ENCODE measurements around the gene MEIS3. TPM values are rescaled to one million over a fixed set of nuclear protein-coding genes. Genes with fewer than 3 reads are reported as not detected.
"Not testable (repeated sequence)": the region's sequence is repeated elsewhere in the genome, so short reads cannot be mapped to it uniquely, and the experiment has no call there.

MEIS3 gene
- total and polyA plus RNA-seq, 9 donors, result 7.2 to 30.6 (median 18.6) TPM

DNA sequence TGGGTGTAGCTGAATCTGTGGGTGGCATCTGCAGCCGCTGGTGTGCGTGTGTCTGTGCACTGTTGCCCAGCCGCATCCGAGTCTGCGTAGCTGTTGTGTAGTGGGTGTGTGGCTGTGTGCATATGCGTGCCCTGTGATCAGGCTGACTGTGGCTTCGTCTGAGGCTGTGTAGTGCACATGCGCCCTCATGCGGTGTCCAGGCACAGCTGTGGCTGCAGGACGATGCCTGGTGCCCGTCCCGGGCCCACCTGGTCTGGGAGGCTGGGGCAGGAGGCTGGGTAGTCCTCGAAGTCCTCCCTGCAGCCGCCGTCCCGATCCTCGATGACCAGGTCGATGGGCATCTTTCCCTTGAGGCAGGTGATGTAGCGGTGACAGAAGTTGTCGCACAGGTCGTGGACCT is 4.9 kb downstream of the MEIS3 start:
- Histone ChIP-seq H3K4me1 (ENCODE audit: insufficient read depth) (peaks cover 3% of the 10 kb centered on the region), H3K4me3 (no peak overlapping the region), H3K27ac (no peak overlapping the region), H3K9me3 (no peaks in the 10 kb centered on the region), H3K36me3 (no peaks in the 10 kb centered on the region), H3K27me3 (no peaks in the 10 kb centered on the region)
- 79 to 84% (median 80%) methylated on average over 20 to 21 of the region's 21 CpGs for WGBS, 3 donors
- TF ChIP-seq POLR2A (IDR thresholded peaks at IDR 0.05) (no peak), EP300 (IDR thresholded peaks at IDR 0.05) (no peak)
- TF ChIP-seq, protein P1, sequence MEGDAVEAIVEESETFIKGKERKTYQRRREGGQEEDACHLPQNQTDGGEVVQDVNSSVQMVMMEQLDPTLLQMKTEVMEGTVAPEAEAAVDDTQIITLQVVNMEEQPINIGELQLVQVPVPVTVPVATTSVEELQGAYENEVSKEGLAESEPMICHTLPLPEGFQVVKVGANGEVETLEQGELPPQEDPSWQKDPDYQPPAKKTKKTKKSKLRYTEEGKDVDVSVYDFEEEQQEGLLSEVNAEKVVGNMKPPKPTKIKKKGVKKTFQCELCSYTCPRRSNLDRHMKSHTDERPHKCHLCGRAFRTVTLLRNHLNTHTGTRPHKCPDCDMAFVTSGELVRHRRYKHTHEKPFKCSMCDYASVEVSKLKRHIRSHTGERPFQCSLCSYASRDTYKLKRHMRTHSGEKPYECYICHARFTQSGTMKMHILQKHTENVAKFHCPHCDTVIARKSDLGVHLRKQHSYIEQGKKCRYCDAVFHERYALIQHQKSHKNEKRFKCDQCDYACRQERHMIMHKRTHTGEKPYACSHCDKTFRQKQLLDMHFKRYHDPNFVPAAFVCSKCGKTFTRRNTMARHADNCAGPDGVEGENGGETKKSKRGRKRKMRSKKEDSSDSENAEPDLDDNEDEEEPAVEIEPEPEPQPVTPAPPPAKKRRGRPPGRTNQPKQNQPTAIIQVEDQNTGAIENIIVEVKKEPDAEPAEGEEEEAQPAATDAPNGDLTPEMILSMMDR (IDR thresholded peaks at IDR 0.05), result no peak
- no peak for DNase-seq
- intact Hi-C loops (cut with DNase I), result loop anchor here in 1 of 4 donors (10.0 kb wide), 1 partner anchor 110 kb away; the partner anchor contains the start of gene C5AR1

- H3K9me3 ChIP-seq, result no peaks in the 10 kb centered on the region
- DNase-seq, result no peak
- TF ChIP-seq, protein P1 (IDR thresholded peaks at IDR 0.05), result no peak
- no peak for TF ChIP-seq EP300 (IDR thresholded peaks at IDR 0.05)
- TF ChIP-seq POLR2A (IDR thresholded peaks at IDR 0.05), result no peak
- peaks cover 3% of the 10 kb centered on the region for H3K4me1 ChIP-seq (ENCODE audit: insufficient read depth)
- no peak overlapping the region for H3K4me3 ChIP-seq
- 93 to 96% (median 95%) methylated on average over 16 of the region's 16 CpGs for WGBS, 3 donors
- intact Hi-C loops (cut with DNase I), result loop anchor here in 1 of 4 donors (10.0 kb wide), 1 partner anchor 109 kb away; the partner anchor contains the start of gene C5AR1
- H3K36me3 ChIP-seq, result no peaks in the 10 kb centered on the region
- H3K27ac ChIP-seq, result no peak overlapping the region
- no peaks in the 10 kb centered on the region for H3K27me3 ChIP-seq
Observed at GRCh38 chr19:47413941-47414340, 5.4 kb downstream of the MEIS3 start.

DNA sequence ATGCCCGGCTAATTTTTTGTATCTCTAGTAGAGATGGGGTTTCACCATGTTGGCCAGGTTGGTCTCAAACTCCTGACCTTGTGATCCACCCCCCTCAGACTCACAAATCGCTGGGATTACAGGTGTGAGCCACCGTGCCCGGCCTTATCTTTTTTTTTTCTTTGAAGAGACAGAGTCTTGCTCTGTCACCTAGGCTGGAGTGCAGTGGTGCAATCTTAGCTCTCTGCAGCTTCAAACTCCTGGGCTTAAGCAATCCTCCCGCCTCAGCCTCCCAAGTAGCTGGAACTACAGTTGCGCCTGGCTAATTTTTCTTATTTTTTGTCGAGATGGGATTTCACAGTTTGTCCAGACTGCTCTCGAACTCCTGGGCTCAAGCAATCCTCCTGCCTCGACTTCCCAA is 7.6 kb downstream of the MEIS3 start:
- intact Hi-C loops (cut with DNase I), result loop anchor here in 1 of 4 donors (10.0 kb wide), 1 partner anchor 107 kb away; the partner anchor contains the start of gene C5AR1
- not testable (repeated sequence) for H3K4me1 ChIP-seq (ENCODE audit: insufficient read depth); H3K27ac ChIP-seq; H3K9me3 ChIP-seq; H3K4me3 ChIP-seq; DNase-seq; H3K36me3 ChIP-seq; H3K27me3 ChIP-seq
- WGBS, 3 donors, result 68 to 76% (median 73%) methylated on average over 9 of the region's 9 CpGs

GRCh38 chr19:47411101-47411500 is 8.2 kb downstream of the MEIS3 start:
- intact Hi-C loops (cut with DNase I), result loop anchor here in 1 of 4 donors (10.0 kb wide), 1 partner anchor 106 kb away; the partner anchor contains the start of gene C5AR1
- TF ChIP-seq, protein P1 (IDR thresholded peaks at IDR 0.05), result no peak
- no peak for TF ChIP-seq POLR2A (IDR thresholded peaks at IDR 0.05)
- no peak for TF ChIP-seq EP300 (IDR thresholded peaks at IDR 0.05)
- H3K36me3 ChIP-seq, result no peaks in the 10 kb centered on the region
- no peak overlapping the region for H3K27ac ChIP-seq
- 64 to 72% (median 71%) methylated on average over 8 of the region's 8 CpGs for WGBS, 3 donors
- no peak overlapping the region for H3K4me3 ChIP-seq
- H3K9me3 ChIP-seq, result no peaks in the 10 kb centered on the region
- DNase-seq, result no peak
- no peaks in the 10 kb centered on the region for H3K27me3 ChIP-seq
- H3K4me1 ChIP-seq (ENCODE audit: insufficient read depth), result no peaks in the 10 kb centered on the region

- H3K9me3 ChIP-seq, result no peaks in the 10 kb centered on the region
- TF ChIP-seq, protein P1 (IDR thresholded peaks at IDR 0.05), result no peak
- TF ChIP-seq POLR2A (IDR thresholded peaks at IDR 0.05) (no peak), EP300 (IDR thresholded peaks at IDR 0.05) (no peak)
- H3K4me1 ChIP-seq (ENCODE audit: insufficient read depth), result no peaks in the 10 kb centered on the region
- no peak for DNase-seq
- intact Hi-C loops (cut with DNase I), result loop anchor here in 1 of 4 donors (10.0 kb wide), 1 partner anchor 104 kb away; the partner anchor contains the start of gene C5AR1
- H3K27ac ChIP-seq, result no peak overlapping the region
- H3K36me3 ChIP-seq, result no peaks in the 10 kb centered on the region
- H3K27me3 ChIP-seq, result no peaks in the 10 kb centered on the region
- 88 to 90% (median 89%) methylated on average over 14 of the region's 14 CpGs for WGBS, 3 donors
- no peak overlapping the region for H3K4me3 ChIP-seq
Observed at GRCh38 chr19:47408156-47408938, 11.0 kb downstream of the MEIS3 start.

Measured in ovary (tissue), 9 donors.